Esophagus muscularis mucosa (tissue), 4 donors: ENCODE measurements around the gene PAQR8. TPM values are rescaled to one million over a fixed set of nuclear protein-coding genes. Genes with fewer than 3 reads are reported as not detected.

Source experiments
- DNase-seq: peaks from one replicate; pipeline ENCODE4 v3.0.0-alpha.2; 2017; ENCODE audit errors: extremely low spot score
- H3K27ac ChIP-seq, 4 donors: fragments of 200-600 bp; sonication (generic); replicated peaks in 1 of 4; 1 replicate in 3 of 4; 2 replicates in 1 of 4; pipeline ENCODE4 v1.5.1; 2016 to 2019; ENCODE audit warnings: mild to moderate bottlenecking in 1 of 4
- H3K27me3 ChIP-seq, 4 donors: fragments of 200-600 bp; sonication (generic); one replicate each; pipeline versions ENCODE4 v1.5.1 to v1.6.0; 2016 to 2019
- H3K36me3 ChIP-seq, 4 donors: fragments of 200-600 bp; sonication (generic); one replicate each; pipeline ENCODE4 v1.5.1; 2016 to 2019
- H3K4me1 ChIP-seq, 4 donors: fragments of 200-600 bp; sonication (generic); one replicate each; pipeline ENCODE4 v1.5.1; 2016 to 2019
- H3K4me3 ChIP-seq, 4 donors: fragments of 200-600 bp; sonication (generic); 1 replicate in 2 of 4; 2 replicates in 2 of 4; pipeline ENCODE4 v1.5.1; 2016 to 2019; ENCODE audit warnings: mild to moderate bottlenecking in 4 of 4, moderate library complexity in 1 of 4
- H3K9me3 ChIP-seq, 4 donors: fragments of 200-600 bp; sonication (generic); 1 replicate in 3 of 4; 2 replicates in 1 of 4; pipeline ENCODE4 v1.5.1; 2016 to 2019
- EP300 ChIP-seq: sonication (generic); formaldehyde crosslinking; IDR thresholded peaks from one replicate; pipeline ENCODE4 v1.6.1; 2017; ENCODE audit warnings: antibody characterized with exemption
- POLR2A ChIP-seq: fragments of 450-650 bp; IDR thresholded peaks from one replicate; pipeline ENCODE4 v1.6.1; 2017; ENCODE audit warnings: antibody characterized with exemption, moderate library complexity, mild to moderate bottlenecking, low read depth
- POLR2AphosphoS5 ChIP-seq, 2 donors: sonication (generic); formaldehyde crosslinking; IDR thresholded peaks; one replicate each; pipeline ENCODE4 v1.6.1; 2017; ENCODE audit warnings: antibody characterized with exemption in 2 of 2
- WGBS: methylation state at CpG from one replicate; pipeline ENCODE4 v1.1.5; 2018; 5-methylcytosine and 5-hydroxymethylcytosine counted together
- intact Hi-C: fragments of 100-400 bp; cut with DNase I; formaldehyde crosslinking; loops from one replicate; pipeline ENCODE4 v1.15.1; 2023
- total RNA-seq, 4 donors: library from RNA; depleted of rRNA; stranded (reverse); fragments of >200 nt; gene quantifications; one replicate each; pipeline versions ENCODE4 v1.1.0 to v1.2.1, GENCODE V29; 2016
- TF ChIP-seq, protein P1 (sequence below), 3 experiments: fragments of 200-600 bp in 2 of 3; fragments of 450-650 bp in 1 of 3; sonication (generic) in 2 of 3; IDR thresholded peaks; one replicate each; pipeline ENCODE4 v1.5.1; 2017 to 2019; ENCODE audit warnings: antibody characterized with exemption in 3 of 3, mild to moderate bottlenecking in 2 of 3, moderate library complexity in 1 of 3

PAQR8 gene
- total RNA-seq, 4 donors from 2014 or later = 11.1 to 32.5 (median 14.2) TPM

DNA sequence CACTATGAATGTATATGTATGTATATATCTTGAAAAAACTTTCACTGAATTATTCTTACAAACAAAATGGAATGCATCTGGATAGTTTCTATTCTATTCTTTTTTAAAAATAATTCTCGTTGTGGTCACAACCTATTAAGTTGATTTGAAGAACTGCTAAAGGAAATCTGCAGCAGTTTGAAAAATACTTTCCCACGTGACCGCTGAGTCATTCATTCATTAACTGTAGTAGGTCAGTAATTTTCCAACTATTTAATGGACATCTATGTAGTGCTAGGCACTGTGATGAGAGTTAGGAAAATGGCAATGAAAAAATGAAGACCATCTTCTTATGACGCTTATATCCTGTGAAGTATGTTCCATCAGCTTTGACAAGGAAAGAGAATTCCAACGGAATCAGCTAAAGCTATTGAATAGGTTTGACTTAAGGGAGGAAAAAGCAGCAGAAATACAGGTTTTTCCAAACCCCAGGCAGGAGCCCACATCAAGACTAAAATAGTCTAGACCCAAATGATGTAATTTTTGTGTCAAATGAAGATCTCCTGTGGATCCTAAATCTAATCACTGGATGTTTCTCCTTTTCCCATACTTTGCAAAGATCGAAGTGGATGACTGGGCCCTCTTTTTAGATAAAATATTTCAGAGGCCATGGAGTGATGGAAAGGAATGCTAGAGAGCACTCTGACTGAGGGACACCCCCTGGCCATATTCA lies 54.1 kb downstream of the PAQR8 start:
- 60% methylated on average over 6 of the region's 6 CpGs for WGBS
- Histone ChIP-seq H3K4me3 (no peak overlapping the region), H3K36me3 (no peaks in the 10 kb centered on the region), H3K27me3 (peaks cover 0 to 4% (median 0%) of the 10 kb centered on the region in 4 donors), H3K4me1 (peaks cover 19 to 32% (median 26%) of the 10 kb centered on the region in 4 donors), H3K27ac (no peak overlapping the region), H3K9me3 (no peaks in the 10 kb centered on the region)
- no peak for TF ChIP-seq POLR2A
- no peak for TF ChIP-seq POLR2AphosphoS5 (IDR thresholded peaks at IDR 0.05)
- TF ChIP-seq EP300 = no peak
- TF ChIP-seq, protein P1, sequence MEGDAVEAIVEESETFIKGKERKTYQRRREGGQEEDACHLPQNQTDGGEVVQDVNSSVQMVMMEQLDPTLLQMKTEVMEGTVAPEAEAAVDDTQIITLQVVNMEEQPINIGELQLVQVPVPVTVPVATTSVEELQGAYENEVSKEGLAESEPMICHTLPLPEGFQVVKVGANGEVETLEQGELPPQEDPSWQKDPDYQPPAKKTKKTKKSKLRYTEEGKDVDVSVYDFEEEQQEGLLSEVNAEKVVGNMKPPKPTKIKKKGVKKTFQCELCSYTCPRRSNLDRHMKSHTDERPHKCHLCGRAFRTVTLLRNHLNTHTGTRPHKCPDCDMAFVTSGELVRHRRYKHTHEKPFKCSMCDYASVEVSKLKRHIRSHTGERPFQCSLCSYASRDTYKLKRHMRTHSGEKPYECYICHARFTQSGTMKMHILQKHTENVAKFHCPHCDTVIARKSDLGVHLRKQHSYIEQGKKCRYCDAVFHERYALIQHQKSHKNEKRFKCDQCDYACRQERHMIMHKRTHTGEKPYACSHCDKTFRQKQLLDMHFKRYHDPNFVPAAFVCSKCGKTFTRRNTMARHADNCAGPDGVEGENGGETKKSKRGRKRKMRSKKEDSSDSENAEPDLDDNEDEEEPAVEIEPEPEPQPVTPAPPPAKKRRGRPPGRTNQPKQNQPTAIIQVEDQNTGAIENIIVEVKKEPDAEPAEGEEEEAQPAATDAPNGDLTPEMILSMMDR (IDR thresholded peaks at IDR 0.05) = no peak
- no peak for DNase-seq
- intact Hi-C loops = loop anchor here (1.0 to 5.0 kb wide), 3 partner anchors 101 to 247 kb away; no protein-coding TSS in a partner anchor

DNA sequence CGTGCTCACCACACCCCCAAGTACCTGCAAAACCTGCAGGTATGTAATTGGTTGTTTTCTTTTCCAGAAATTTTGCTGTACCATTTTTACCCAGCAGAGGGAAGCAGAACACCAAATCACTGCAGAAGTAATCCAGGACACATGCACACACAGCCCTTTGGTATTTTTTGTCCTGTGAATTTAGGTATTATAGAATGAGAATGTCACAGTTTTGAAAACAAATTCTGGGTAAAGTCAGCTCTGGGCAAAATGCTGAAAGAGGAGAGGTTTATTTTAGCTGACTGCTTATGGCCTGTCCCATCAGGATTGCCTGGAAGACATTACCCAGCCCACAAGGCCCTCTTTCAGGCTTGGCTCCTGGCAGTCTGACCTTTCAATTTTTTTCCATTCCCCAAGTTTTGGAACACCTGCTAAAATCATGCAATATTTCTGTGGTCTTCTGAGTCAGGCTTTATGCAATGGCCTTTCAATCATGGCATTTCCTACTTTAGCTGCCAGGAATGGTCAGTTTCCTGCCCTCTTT lies 54.7 kb downstream of the PAQR8 start:
- H3K9me3 ChIP-seq = no peaks in the 10 kb centered on the region
- peaks cover 0 to 4% (median 0%) of the 10 kb centered on the region in 4 donors for H3K27me3 ChIP-seq
- WGBS = 0% methylated on average over 1 of the region's 1 CpG
- no peak for TF ChIP-seq POLR2A
- TF ChIP-seq, protein P1 (IDR thresholded peaks at IDR 0.05) = peak; percentile 74 to 85 (median 85)
- peaks cover 22 to 36% (median 28%) of the 10 kb centered on the region in 4 donors for H3K4me1 ChIP-seq
- H3K36me3 ChIP-seq = no peaks in the 10 kb centered on the region
- peak overlapping the region in 1 of 4 donors; percentile 7 for H3K27ac ChIP-seq
- no peak overlapping the region for H3K4me3 ChIP-seq
- DNase-seq = no peak
- intact Hi-C loops = loop anchor here (1.0 to 5.0 kb wide), 4 partner anchors 101 to 247 kb away; partner anchors contain the start of gene TRAM2

DNA sequence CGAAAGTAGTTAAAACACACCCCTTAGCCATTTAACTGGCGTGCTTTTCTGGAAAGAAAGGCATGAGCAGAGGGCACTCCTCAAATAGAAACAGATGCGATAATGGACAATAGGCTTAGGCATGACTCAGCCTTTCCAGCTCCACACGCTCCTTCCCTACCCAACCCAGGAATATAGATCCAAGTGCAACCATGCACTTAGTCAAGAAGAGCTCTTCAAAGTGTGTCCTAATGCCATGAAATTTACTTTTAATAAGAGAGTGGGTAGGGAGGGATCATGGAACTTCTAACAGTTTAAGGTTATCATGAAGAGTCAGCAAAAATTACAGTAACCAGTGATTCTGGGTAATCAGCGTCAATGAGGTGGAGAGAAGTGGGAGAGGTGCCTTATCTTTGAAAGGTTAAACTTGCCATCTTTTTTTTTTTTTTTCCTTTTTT lies 55.7 kb downstream of the PAQR8 start:
- Histone ChIP-seq H3K4me1 (peaks cover 22 to 36% (median 28%) of the 10 kb centered on the region in 4 donors), H3K9me3 (no peaks in the 10 kb centered on the region), H3K27me3 (peaks cover 0 to 4% (median 0%) of the 10 kb centered on the region in 4 donors), H3K36me3 (no peaks in the 10 kb centered on the region), H3K4me3 (no peak overlapping the region), H3K27ac (peak overlapping the region in 2 of 4 donors; percentile 22 to 27)
- WGBS = 73% methylated on average over 5 of the region's 5 CpGs
- intact Hi-C loops = loop anchor here (1.0 to 5.0 kb wide), 2 partner anchors 100 to 160 kb away; partner anchors contain the start of gene TRAM2
- no peak for DNase-seq
- TF ChIP-seq POLR2A = no peak
- no peak for TF ChIP-seq POLR2AphosphoS5 (IDR thresholded peaks at IDR 0.05)
- no peak for TF ChIP-seq EP300
- TF ChIP-seq, protein P1 (IDR thresholded peaks at IDR 0.05) = no peak

DNA sequence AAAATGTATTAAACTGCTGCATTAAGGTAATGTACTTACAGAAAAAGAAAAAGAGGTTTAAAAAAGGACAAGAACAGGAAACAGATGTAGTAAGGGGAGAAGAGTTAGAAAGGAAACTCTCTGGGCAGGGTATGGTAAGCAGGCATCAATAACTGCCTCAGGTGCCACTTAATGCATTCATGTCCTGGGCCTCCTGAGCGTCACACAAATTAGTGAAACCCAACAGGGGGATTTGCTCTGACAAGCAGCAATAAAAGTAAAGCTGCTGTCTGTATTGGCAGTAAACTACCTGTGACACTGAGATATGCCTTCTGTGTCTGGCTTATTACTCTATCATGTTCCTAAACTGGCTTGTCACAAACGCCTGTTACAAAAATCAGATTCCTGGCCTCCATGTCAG lies 56.7 kb downstream of the PAQR8 start:
- 76% methylated on average over 2 of the region's 2 CpGs for WGBS
- DNase-seq = no peak
- Histone ChIP-seq H3K9me3 (no peaks in the 10 kb centered on the region), H3K27ac (no peak overlapping the region), H3K27me3 (peaks cover 0 to 4% (median 0%) of the 10 kb centered on the region in 4 donors), H3K36me3 (no peaks in the 10 kb centered on the region), H3K4me3 (no peak overlapping the region), H3K4me1 (peaks cover 22 to 36% (median 28%) of the 10 kb centered on the region in 4 donors)
- intact Hi-C loops = loop anchor here (5.0 kb wide), 1 partner anchor 99 kb away; no protein-coding TSS in a partner anchor
- no peak for TF ChIP-seq EP300
- no peak for TF ChIP-seq POLR2A
- TF ChIP-seq, protein P1 (IDR thresholded peaks at IDR 0.05) = no peak
- TF ChIP-seq POLR2AphosphoS5 (IDR thresholded peaks at IDR 0.05) = no peak
